Transverse colon (tissue), 4 donors: ENCODE data around the gene GAPVD1. TPM values are rescaled to one million over a fixed set of nuclear protein-coding genes. Genes with fewer than 3 reads are reported as not detected.
"Not testable (repeated sequence)": the region's sequence is repeated elsewhere in the genome, so short reads cannot be mapped to it uniquely, and the experiment has no call there.

ENCODE experiments used
- DNase-seq: peaks from one replicate; pipeline ENCODE4 v3.0.0-alpha.2; 2019
- H3K27ac ChIP-seq, 4 donors: fragments of 200-600 bp; sonication (generic); 2 replicates each; pipeline ENCODE4 v1.5.1; 2016 to 2018; ENCODE audit warnings: inconsistent platforms in 4 of 4
- H3K27me3 ChIP-seq: fragments of 200-600 bp; sonication (generic); 2 replicates; pipeline ENCODE4 v1.5.1; 2017; ENCODE audit warnings: inconsistent platforms
- H3K36me3 ChIP-seq, 4 donors: fragments of 200-600 bp; sonication (generic); 2 replicates each; pipeline ENCODE4 v1.5.1; 2017 to 2019; ENCODE audit warnings: inconsistent platforms in 4 of 4
- H3K4me1 ChIP-seq, 4 donors: fragments of 200-600 bp; sonication (generic); 2 replicates each; pipeline ENCODE4 v1.5.1; 2017 to 2020; ENCODE audit warnings: inconsistent platforms in 4 of 4
- H3K4me3 ChIP-seq, 4 donors: fragments of 200-600 bp; sonication (generic); 1 replicate in 1 of 4; 2 replicates in 3 of 4; pipeline versions ENCODE4 v1.5.1 to v1.6.1; 2017 to 2019; ENCODE audit warnings: inconsistent platforms in 4 of 4
- H3K9me3 ChIP-seq, 2 donors: fragments of 200-600 bp; sonication (generic); 2 replicates each; pipeline ENCODE4 v1.5.1; 2017 to 2019; ENCODE audit warnings: inconsistent platforms in 2 of 2
- CTCF ChIP-seq, 5 experiments: fragments of 200-600 bp in 3 of 5; fragments of 450-650 bp in 2 of 5; sonication (generic) in 3 of 5; IDR thresholded peaks; 1 replicate in 2 of 5; 2 replicates in 3 of 5; pipeline ENCODE4 v1.5.1; 2016 to 2017; ENCODE audit warnings: antibody characterized with exemption in 5 of 5, inconsistent platforms in 3 of 5, mild to moderate bottlenecking in 2 of 5, moderate library complexity in 1 of 5
- EP300 ChIP-seq: sonication (generic); formaldehyde crosslinking; IDR thresholded peaks from one replicate; pipeline ENCODE4 v1.6.1; 2017; ENCODE audit warnings: antibody characterized with exemption, low read depth
- POLR2A ChIP-seq: fragments of 450-650 bp; IDR thresholded peaks from one replicate; pipeline ENCODE4 v1.6.1; 2016; ENCODE audit warnings: antibody characterized with exemption, mild to moderate bottlenecking, moderate library complexity
- POLR2AphosphoS5 ChIP-seq, 3 donors: sonication (generic); formaldehyde crosslinking; IDR thresholded peaks; one replicate each; pipeline ENCODE4 v1.6.1; 2016; ENCODE audit warnings: antibody characterized with exemption in 3 of 3
- WGBS, 2 donors: methylation state at CpG; one replicate each; pipeline ENCODE4 v1.1.5; 2018; ENCODE audit warnings: low coverage in 1 of 2; 5-methylcytosine and 5-hydroxymethylcytosine counted together
- in situ Hi-C, 4 donors: fragments of 200-750 bp; cut with MboI; loops; one replicate each; pipeline versions ENCODE4 v1.15.0 to v1.15.1; 2017; ENCODE audit warnings: low sequenced_read_pairs in 3 of 4, low pct_ligation_motif_present in 1 of 4, low pct_unique_long_range_greater_than_20kb in 1 of 4
- intact Hi-C: fragments of 100-400 bp; cut with DNase I; formaldehyde crosslinking; loops from one replicate; pipeline ENCODE4 v1.15.1; 2023; ENCODE audit warnings: low total_unique reads
- total RNA-seq, 4 donors: library from RNA; depleted of rRNA; stranded (reverse); fragments of >200 nt; gene quantifications; one replicate each; pipeline ENCODE4 v1.1.0, GENCODE V29; 2016

GAPVD1 gene
- total RNA-seq, 4 donors from 2014 or later = 27.7 to 80.4 (median 48.4) TPM

- no peaks in the 10 kb centered on the region for H3K9me3 ChIP-seq
- H3K27ac ChIP-seq = no peak overlapping the region
- DNase-seq = no peak
- H3K4me3 ChIP-seq = no peak overlapping the region
- WGBS, 2 donors = 63 to 65% methylated on average over 2 to 11 of the region's 11 CpGs
- no peak for TF ChIP-seq POLR2AphosphoS5 (IDR thresholded peaks at IDR 0.05)
- TF ChIP-seq POLR2A = no peak
- TF ChIP-seq CTCF (IDR thresholded peaks at IDR 0.05) = no peak
- TF ChIP-seq EP300 = no peak
- intact Hi-C loops = no loop called here
- no peaks in the 10 kb centered on the region for H3K4me1 ChIP-seq
- in situ Hi-C loops = no loop called here
- no peaks in the 10 kb centered on the region for H3K36me3 ChIP-seq
- no peaks in the 10 kb centered on the region for H3K27me3 ChIP-seq
Measured at GRCh38 chr9:125397736-125398135, 136.1 kb downstream of the GAPVD1 start.

- no peak overlapping the region for H3K27ac ChIP-seq
- no peaks in the 10 kb centered on the region for H3K9me3 ChIP-seq
- H3K27me3 ChIP-seq = no peaks in the 10 kb centered on the region
- intact Hi-C loops (no loop called here), in situ Hi-C loops (no loop called here)
- no peak for TF ChIP-seq POLR2A
- TF ChIP-seq EP300 = no peak
- TF ChIP-seq POLR2AphosphoS5 (IDR thresholded peaks at IDR 0.05) = no peak
- no peak for TF ChIP-seq CTCF (IDR thresholded peaks at IDR 0.05)
- H3K36me3 ChIP-seq = no peaks in the 10 kb centered on the region
- 82 to 86% methylated on average over 1 of the region's 1 CpG for WGBS, 2 donors
- H3K4me1 ChIP-seq = no peaks in the 10 kb centered on the region
- H3K4me3 ChIP-seq = no peak overlapping the region
- DNase-seq = no peak
Measured at GRCh38 chr9:125398243-125398642, 136.6 kb downstream of the GAPVD1 start.

GRCh38 chr9:125399165-125399564 lies 137.5 kb downstream of the GAPVD1 start:
- in situ Hi-C loops = no loop called here
- intact Hi-C loops = no loop called here
- H3K27ac ChIP-seq = no peak overlapping the region
- TF ChIP-seq POLR2A (no peak), POLR2AphosphoS5 (IDR thresholded peaks at IDR 0.05) (no peak), CTCF (IDR thresholded peaks at IDR 0.05) (no peak), EP300 (no peak)
- no peaks in the 10 kb centered on the region for H3K27me3 ChIP-seq
- no peak overlapping the region for H3K4me3 ChIP-seq
- H3K9me3 ChIP-seq = no peaks in the 10 kb centered on the region
- WGBS, 2 donors = 84 to 87% methylated on average over 6 to 10 of the region's 12 CpGs
- no peak for DNase-seq
- no peaks in the 10 kb centered on the region for H3K4me1 ChIP-seq
- H3K36me3 ChIP-seq = no peaks in the 10 kb centered on the region

- TF ChIP-seq POLR2A = no peak
- TF ChIP-seq POLR2AphosphoS5 (IDR thresholded peaks at IDR 0.05) = no peak
- no peak for TF ChIP-seq CTCF (IDR thresholded peaks at IDR 0.05)
- no peak for TF ChIP-seq EP300
- H3K27ac ChIP-seq = no peak overlapping the region
- WGBS, 2 donors = 93% methylated on average over 20 of the region's 20 CpGs; no CpG with 5 or more reads in 1 of the 2 donors
- no peaks in the 10 kb centered on the region for H3K4me1 ChIP-seq
- in situ Hi-C loops (loop anchor here (5.0 to 25.0 kb wide), 6 partner anchors 238 to 988 kb away; no protein-coding TSS in a partner anchor), intact Hi-C loops (loop anchor here (10.0 kb wide), 1 partner anchor 825 kb away; no protein-coding TSS in a partner anchor)
- no peak overlapping the region for H3K4me3 ChIP-seq
- DNase-seq = no peak
- no peaks in the 10 kb centered on the region for H3K27me3 ChIP-seq
- H3K36me3 ChIP-seq = no peaks in the 10 kb centered on the region
- no peaks in the 10 kb centered on the region for H3K9me3 ChIP-seq
Measured at GRCh38 chr9:125399666-125400065, 138.0 kb downstream of the GAPVD1 start.

- H3K27ac ChIP-seq, H3K36me3 ChIP-seq, H3K9me3 ChIP-seq, H3K4me3 ChIP-seq, H3K4me1 ChIP-seq, DNase-seq, H3K27me3 ChIP-seq: not testable (repeated sequence)
- in situ Hi-C loops (loop anchor here (5.0 to 25.0 kb wide), 6 partner anchors 237 to 987 kb away; no protein-coding TSS in a partner anchor), intact Hi-C loops (loop anchor here (10.0 kb wide), 1 partner anchor 825 kb away; no protein-coding TSS in a partner anchor)
- 89 to 90% methylated on average over 5 to 8 of the region's 8 CpGs for WGBS, 2 donors
Measured at GRCh38 chr9:125400232-125400631, 138.6 kb downstream of the GAPVD1 start.
